HUDEP-2 (cell line): Measurements from ENCODE around the gene MTG2.

Source experiments
- DNase-seq, 76 experiments: peaks; one replicate each; lab custom pipeline; 2025; ENCODE audit not compliant: unreplicated experiment in 76 of 76; lab: John Stamatoyannopoulos, UW

The MTG2 gene

GRCh38 chr20:62162765-62163484, 19.9 kb upstream of the MTG2 start:
- DNase-seq = no peak

GRCh38 chr20:62163485-62163865, 19.4 kb upstream of the MTG2 start:
- DNase-seq = no peak

- no peak for DNase-seq
Measured at GRCh38 chr20:62163986-62164762, 18.7 kb upstream of the MTG2 start.

GRCh38 chr20:62164879-62165761, 17.7 kb upstream of the MTG2 start:
- DNase-seq = no peak

- no peak for DNase-seq
Measured at GRCh38 chr20:62165762-62166399, 16.9 kb upstream of the MTG2 start.

- no peak for DNase-seq
Measured at GRCh38 chr20:62167474-62167873, 15.4 kb upstream of the MTG2 start.

- DNase-seq = no peak
Measured at GRCh38 chr20:62168061-62168460, 14.8 kb upstream of the MTG2 start.

- DNase-seq = no peak
Measured at GRCh38 chr20:62168890-62169435, 13.9 kb upstream of the MTG2 start.

- DNase-seq = no peak
Measured at GRCh38 chr20:62170536-62170935, 12.3 kb upstream of the MTG2 start.

GRCh38 chr20:62171245-62171644, 11.6 kb upstream of the MTG2 start:
- no peak for DNase-seq

GRCh38 chr20:62172666-62173065, 10.2 kb upstream of the MTG2 start:
- no peak for DNase-seq

- DNase-seq = no peak
Measured at GRCh38 chr20:62174021-62174804, 8.6 kb upstream of the MTG2 start.

- DNase-seq = no peak
Measured at GRCh38 chr20:62174870-62175624, 7.8 kb upstream of the MTG2 start.

- DNase-seq = no peak
Measured at GRCh38 chr20:62175711-62176110, 7.1 kb upstream of the MTG2 start.

- DNase-seq = no peak
Measured at GRCh38 chr20:62176866-62177265, 6.0 kb upstream of the MTG2 start.

- no peak for DNase-seq
Measured at GRCh38 chr20:62177307-62177706, 5.5 kb upstream of the MTG2 start.

- no peak for DNase-seq
Measured at GRCh38 chr20:62178316-62179161, 4.3 kb upstream of the MTG2 start.

- no peak for DNase-seq
Measured at GRCh38 chr20:62179162-62179504, 3.7 kb upstream of the MTG2 start.
